Karpas-422 (cell line): ENCODE measurements around the gene SLC24A4. TPM values are rescaled to one million over a fixed set of nuclear protein-coding genes. Genes with fewer than 3 reads are reported as not detected.

Source experiments
- DNase-seq: peaks from one replicate; pipeline ENCODE4 v3.0.0-alpha.2; 2015
- H2AFZ ChIP-seq: fragments of 200-600 bp; sonication (generic); 2 replicates; pipeline ENCODE4 v1.6.1; 2014; ENCODE audit warnings: antibody characterized with exemption, low read length, mixed read lengths
- H3K27ac ChIP-seq: fragments of 200-600 bp; sonication (generic); 2 replicates; pipeline ENCODE4 v1.5.1; 2014; ENCODE audit warnings: mild to moderate bottlenecking, low read length, moderate library complexity
- H3K27me3 ChIP-seq: fragments of 200-600 bp; sonication (generic); 2 replicates; pipeline ENCODE4 v1.6.1; 2014; ENCODE audit warnings: low read length, mixed read lengths
- H3K36me3 ChIP-seq: fragments of 200-600 bp; sonication (generic); 2 replicates; pipeline ENCODE4 v1.6.1; 2014; ENCODE audit warnings: low read length, mixed read lengths; ENCODE audit not compliant: insufficient read depth
- H3K4me1 ChIP-seq: fragments of 200-600 bp; sonication (generic); 2 replicates; pipeline ENCODE4 v1.6.1; 2014; ENCODE audit warnings: mild to moderate bottlenecking, low read length, mixed read lengths
- H3K4me2 ChIP-seq: fragments of 200-600 bp; sonication (generic); 2 replicates; pipeline ENCODE4 v1.6.1; 2014; ENCODE audit warnings: low read length, low read depth, mild to moderate bottlenecking; ENCODE audit not compliant: poor library complexity, severe bottlenecking
- H3K4me3 ChIP-seq: fragments of 200-600 bp; sonication (generic); 2 replicates; pipeline ENCODE4 v1.5.1; 2014; ENCODE audit warnings: mild to moderate bottlenecking, antibody characterized with exemption, low read length, mixed read lengths
- H3K79me2 ChIP-seq: fragments of 200-600 bp; sonication (generic); 2 replicates; pipeline ENCODE4 v1.6.1; 2014; ENCODE audit warnings: mild to moderate bottlenecking, low read length, mixed read lengths
- H3K9ac ChIP-seq: fragments of 200-600 bp; sonication (generic); 2 replicates; pipeline ENCODE4 v1.6.0; 2014; ENCODE audit warnings: low read length
- H3K9me2 ChIP-seq: fragments of 200-600 bp; sonication (generic), shearing (Covaris generic); replicated peaks from 2 replicates; pipeline ENCODE4 v1.6.0; 2014; ENCODE audit warnings: mild to moderate bottlenecking, low read length, moderate library complexity; ENCODE audit not compliant: insufficient read depth
- H3K9me3 ChIP-seq: fragments of 300-700, 200-600 bp; sonication (generic); 2 replicates; pipeline ENCODE4 v1.6.1; 2014; ENCODE audit warnings: low read length, mixed read lengths
- H4K20me1 ChIP-seq: fragments of 200-600 bp; sonication (generic); 2 replicates; pipeline ENCODE4 v1.6.1; 2014; ENCODE audit warnings: mild to moderate bottlenecking, antibody characterized with exemption, low read length, low read depth; ENCODE audit not compliant: insufficient read depth
- total RNA-seq: library from RNA; depleted of rRNA; stranded (reverse); fragments of >200 nt; shearing (Covaris generic); gene quantifications from 2 replicates; pipeline ENCODE4 v1.2.3, GENCODE V29; 2014; ENCODE audit warnings: low replicate concordance

SLC24A4 gene
- total RNA-seq, 1 experiment from 2014 or later: not detected

GRCh38 chr14:92480856-92481255 is 157.9 kb downstream of the SLC24A4 start:
- Histone ChIP-seq H3K4me1 (no peaks in the 10 kb centered on the region), H3K4me2 (no peak overlapping the region), H3K79me2 (no peaks in the 10 kb centered on the region), H3K36me3 (no peaks in the 10 kb centered on the region), H2AFZ (no peak overlapping the region), H3K9me3 (no peaks in the 10 kb centered on the region), H3K9ac (no peak overlapping the region), H3K27ac (no peak overlapping the region), H3K9me2 (no peaks in the 10 kb centered on the region), H3K4me3 (no peak overlapping the region), H4K20me1 (peaks cover 3% of the 10 kb centered on the region; the same call in 1 of the 2 replicates), H3K27me3 (no peaks in the 10 kb centered on the region)
- DNase-seq: no peak

- no peak for DNase-seq
- H2AFZ ChIP-seq: no peak overlapping the region
- H3K9ac ChIP-seq: no peak overlapping the region
- H3K4me2 ChIP-seq: no peak overlapping the region
- H3K4me3 ChIP-seq: no peak overlapping the region
- H3K79me2 ChIP-seq: no peaks in the 10 kb centered on the region
- no peaks in the 10 kb centered on the region for H3K4me1 ChIP-seq
- H4K20me1 ChIP-seq: peaks cover 3% of the 10 kb centered on the region
- H3K9me3 ChIP-seq: no peaks in the 10 kb centered on the region
- H3K27ac ChIP-seq: no peak overlapping the region
- no peaks in the 10 kb centered on the region for H3K27me3 ChIP-seq
- H3K36me3 ChIP-seq: no peaks in the 10 kb centered on the region
- H3K9me2 ChIP-seq: no peaks in the 10 kb centered on the region
Observed at GRCh38 chr14:92481386-92481785, 158.4 kb downstream of the SLC24A4 start.

- Histone ChIP-seq H3K4me3 (no peak overlapping the region), H3K4me2 (no peak overlapping the region), H4K20me1 (peaks cover 3% of the 10 kb centered on the region), H3K27me3 (no peaks in the 10 kb centered on the region), H3K36me3 (no peaks in the 10 kb centered on the region), H3K79me2 (no peaks in the 10 kb centered on the region), H3K27ac (no peak overlapping the region), H3K9ac (no peak overlapping the region), H3K9me2 (no peaks in the 10 kb centered on the region), H3K4me1 (no peaks in the 10 kb centered on the region), H2AFZ (no peak overlapping the region), H3K9me3 (no peaks in the 10 kb centered on the region)
- no peak for DNase-seq
Observed at GRCh38 chr14:92481811-92482555, 159.0 kb downstream of the SLC24A4 start.

- Histone ChIP-seq H2AFZ (no peak overlapping the region), H3K27me3 (no peaks in the 10 kb centered on the region), H3K4me2 (no peak overlapping the region), H3K36me3 (no peaks in the 10 kb centered on the region), H3K4me3 (no peak overlapping the region), H3K4me1 (no peaks in the 10 kb centered on the region), H3K27ac (no peak overlapping the region), H3K9me3 (no peaks in the 10 kb centered on the region), H3K9me2 (no peaks in the 10 kb centered on the region), H4K20me1 (peaks cover 3% of the 10 kb centered on the region), H3K9ac (no peak overlapping the region), H3K79me2 (no peaks in the 10 kb centered on the region)
- DNase-seq: no peak
Observed at GRCh38 chr14:92482621-92483319, 159.8 kb downstream of the SLC24A4 start.

GRCh38 chr14:92484132-92484823 is 161.3 kb downstream of the SLC24A4 start:
- no peaks in the 10 kb centered on the region for H3K79me2 ChIP-seq
- no peak overlapping the region for H3K27ac ChIP-seq

GRCh38 chr14:92486881-92487280 is 163.9 kb downstream of the SLC24A4 start:
- Histone ChIP-seq H4K20me1 (peaks cover 3% of the 10 kb centered on the region), H3K4me1 (no peaks in the 10 kb centered on the region), H3K9ac (no peak overlapping the region), H3K27ac (no peak overlapping the region), H3K36me3 (no peaks in the 10 kb centered on the region), H3K27me3 (no peaks in the 10 kb centered on the region), H2AFZ (no peak overlapping the region), H3K9me2 (no peaks in the 10 kb centered on the region), H3K4me3 (no peak overlapping the region), H3K9me3 (no peaks in the 10 kb centered on the region), H3K4me2 (no peak overlapping the region), H3K79me2 (no peaks in the 10 kb centered on the region)
- no peak for DNase-seq

More at GRCh38 chr14:92484132-92484823, 161.3 kb downstream of the SLC24A4 start:
- Histone ChIP-seq H3K36me3 (no peaks in the 10 kb centered on the region), H3K4me2 (no peak overlapping the region), H3K9ac (no peak overlapping the region), H3K9me3 (no peaks in the 10 kb centered on the region), H3K9me2 (no peaks in the 10 kb centered on the region), H3K27me3 (no peaks in the 10 kb centered on the region), H3K4me3 (no peak overlapping the region), H3K4me1 (no peaks in the 10 kb centered on the region), H2AFZ (no peak overlapping the region), H4K20me1 (peaks cover 3% of the 10 kb centered on the region)
- DNase-seq: no peak

GRCh38 chr14:92487513-92488133 is 164.7 kb downstream of the SLC24A4 start:
- no peak overlapping the region for H2AFZ ChIP-seq
- H3K79me2 ChIP-seq: no peaks in the 10 kb centered on the region
- H3K4me1 ChIP-seq: no peaks in the 10 kb centered on the region
- H4K20me1 ChIP-seq: peaks cover 3% of the 10 kb centered on the region
- no peak for DNase-seq
- H3K9ac ChIP-seq: no peak overlapping the region
- H3K27me3 ChIP-seq: no peaks in the 10 kb centered on the region
- H3K9me3 ChIP-seq: no peaks in the 10 kb centered on the region
- H3K4me3 ChIP-seq: no peak overlapping the region
- no peak overlapping the region for H3K27ac ChIP-seq
- H3K4me2 ChIP-seq: no peak overlapping the region
- H3K9me2 ChIP-seq: no peaks in the 10 kb centered on the region
- no peaks in the 10 kb centered on the region for H3K36me3 ChIP-seq
